Uterus (tissue), 2 donors: ENCODE measurements around the gene ART3.

Experiments
- POLR2A ChIP-seq, 2 donors: fragments of 450-650 bp; IDR thresholded peaks; one replicate each; pipeline ENCODE4 v1.6.1; 2016; ENCODE audit warnings: antibody characterized with exemption in 2 of 2, mild to moderate bottlenecking in 1 of 2, moderate library complexity in 1 of 2
- TF ChIP-seq, protein P1 (sequence below), 4 experiments: fragments of 200-600 bp in 2 of 4; fragments of 450-650 bp in 2 of 4; sonication (generic) in 2 of 4; IDR thresholded peaks; one replicate each; pipeline ENCODE4 v1.5.1; 2016 to 2019; ENCODE audit warnings: antibody characterized with exemption in 4 of 4, mild to moderate bottlenecking in 2 of 4, moderate library complexity in 1 of 4

DNA sequence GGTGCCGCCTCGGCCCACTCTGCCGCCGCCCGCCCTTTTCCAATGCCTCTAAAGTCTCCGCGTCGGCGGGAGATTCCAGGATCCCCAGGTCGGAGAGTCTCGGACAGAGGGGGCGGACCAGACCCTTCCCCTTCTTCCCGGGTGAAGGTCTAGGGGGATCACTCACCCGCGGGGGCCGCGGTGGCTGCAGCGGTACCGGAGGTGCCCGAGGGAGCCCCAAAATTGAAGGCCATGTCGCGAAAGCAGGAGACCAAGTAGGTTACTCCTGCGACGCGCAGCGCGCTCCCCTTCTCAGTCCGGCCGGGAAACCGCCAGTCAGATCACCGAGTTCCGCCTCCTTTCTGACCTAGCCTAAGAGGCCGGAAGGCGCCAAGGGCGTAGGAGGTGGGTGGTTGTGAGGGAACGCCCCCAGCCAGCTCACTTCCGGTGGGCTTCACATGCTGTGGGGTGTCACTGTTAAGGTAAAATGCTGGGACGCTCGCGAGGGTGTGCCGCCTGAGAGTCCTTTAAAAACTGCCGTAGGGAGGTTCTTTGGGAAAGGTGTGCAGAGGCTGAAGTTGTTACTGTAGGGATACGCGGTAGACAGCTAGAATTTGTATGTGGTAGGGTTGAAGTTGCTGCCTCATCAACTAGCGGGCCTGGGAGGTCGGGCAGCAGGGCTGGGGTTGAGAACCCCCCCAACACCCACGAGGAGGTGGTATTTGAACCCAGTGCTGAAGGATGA lies 73.8 kb downstream of the ART3 start, which contains the start of gene NUP54:
- TF ChIP-seq, protein P1, sequence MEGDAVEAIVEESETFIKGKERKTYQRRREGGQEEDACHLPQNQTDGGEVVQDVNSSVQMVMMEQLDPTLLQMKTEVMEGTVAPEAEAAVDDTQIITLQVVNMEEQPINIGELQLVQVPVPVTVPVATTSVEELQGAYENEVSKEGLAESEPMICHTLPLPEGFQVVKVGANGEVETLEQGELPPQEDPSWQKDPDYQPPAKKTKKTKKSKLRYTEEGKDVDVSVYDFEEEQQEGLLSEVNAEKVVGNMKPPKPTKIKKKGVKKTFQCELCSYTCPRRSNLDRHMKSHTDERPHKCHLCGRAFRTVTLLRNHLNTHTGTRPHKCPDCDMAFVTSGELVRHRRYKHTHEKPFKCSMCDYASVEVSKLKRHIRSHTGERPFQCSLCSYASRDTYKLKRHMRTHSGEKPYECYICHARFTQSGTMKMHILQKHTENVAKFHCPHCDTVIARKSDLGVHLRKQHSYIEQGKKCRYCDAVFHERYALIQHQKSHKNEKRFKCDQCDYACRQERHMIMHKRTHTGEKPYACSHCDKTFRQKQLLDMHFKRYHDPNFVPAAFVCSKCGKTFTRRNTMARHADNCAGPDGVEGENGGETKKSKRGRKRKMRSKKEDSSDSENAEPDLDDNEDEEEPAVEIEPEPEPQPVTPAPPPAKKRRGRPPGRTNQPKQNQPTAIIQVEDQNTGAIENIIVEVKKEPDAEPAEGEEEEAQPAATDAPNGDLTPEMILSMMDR (IDR thresholded peaks at IDR 0.05): peak in 1 of 4 experiments; percentile 25
- peak; percentile 63 to 80 for TF ChIP-seq POLR2A (IDR thresholded peaks at IDR 0.05)
